Ovary (tissue), 3 donors: Measurements from ENCODE around the gene C19orf53.

ENCODE experiments used
- EP300 ChIP-seq: sonication (generic); formaldehyde crosslinking; IDR thresholded peaks from one replicate; pipeline ENCODE4 v1.6.1; 2017; ENCODE audit warnings: antibody characterized with exemption
- TF ChIP-seq, protein P1 (sequence below), 3 donors: fragments of 450-650 bp in 2 of 3; fragments of 200-600 bp in 1 of 3; IDR thresholded peaks; one replicate each; pipeline versions ENCODE4 v1.5.1 to v1.8.0; 2016 to 2022; ENCODE audit warnings: antibody characterized with exemption in 3 of 3, mild to moderate bottlenecking in 1 of 3
- donor health status: DM: no; HTN: no; CAD: no.

DNA sequence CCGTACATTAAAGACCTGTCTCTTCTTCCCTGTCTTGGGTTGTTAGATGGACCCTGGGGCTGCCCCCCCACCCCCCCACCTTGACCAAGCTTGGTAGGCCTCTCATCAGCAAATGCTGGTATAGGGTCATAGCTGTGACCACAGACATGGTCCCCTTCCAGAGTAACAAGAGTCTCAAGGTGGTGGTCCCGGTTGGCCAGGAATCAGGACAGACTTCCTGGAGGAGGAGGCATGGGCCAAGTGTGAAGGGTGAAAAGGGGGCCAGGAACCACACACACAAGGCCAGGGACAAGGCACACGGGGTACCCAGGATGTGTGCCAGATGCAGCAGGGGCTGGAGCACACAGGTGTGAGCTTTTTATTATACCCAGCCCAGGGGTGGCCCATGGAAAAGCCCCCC lies 11.0 kb upstream of the C19orf53 start:
- TF ChIP-seq, protein P1, sequence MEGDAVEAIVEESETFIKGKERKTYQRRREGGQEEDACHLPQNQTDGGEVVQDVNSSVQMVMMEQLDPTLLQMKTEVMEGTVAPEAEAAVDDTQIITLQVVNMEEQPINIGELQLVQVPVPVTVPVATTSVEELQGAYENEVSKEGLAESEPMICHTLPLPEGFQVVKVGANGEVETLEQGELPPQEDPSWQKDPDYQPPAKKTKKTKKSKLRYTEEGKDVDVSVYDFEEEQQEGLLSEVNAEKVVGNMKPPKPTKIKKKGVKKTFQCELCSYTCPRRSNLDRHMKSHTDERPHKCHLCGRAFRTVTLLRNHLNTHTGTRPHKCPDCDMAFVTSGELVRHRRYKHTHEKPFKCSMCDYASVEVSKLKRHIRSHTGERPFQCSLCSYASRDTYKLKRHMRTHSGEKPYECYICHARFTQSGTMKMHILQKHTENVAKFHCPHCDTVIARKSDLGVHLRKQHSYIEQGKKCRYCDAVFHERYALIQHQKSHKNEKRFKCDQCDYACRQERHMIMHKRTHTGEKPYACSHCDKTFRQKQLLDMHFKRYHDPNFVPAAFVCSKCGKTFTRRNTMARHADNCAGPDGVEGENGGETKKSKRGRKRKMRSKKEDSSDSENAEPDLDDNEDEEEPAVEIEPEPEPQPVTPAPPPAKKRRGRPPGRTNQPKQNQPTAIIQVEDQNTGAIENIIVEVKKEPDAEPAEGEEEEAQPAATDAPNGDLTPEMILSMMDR (IDR thresholded peaks at IDR 0.05), result no peak
- no peak for TF ChIP-seq EP300
